K562 (cell line): Measurements from ENCODE around the gene TINCR. TPM values are rescaled to one million over a fixed set of nuclear protein-coding genes. Genes with fewer than 3 reads are reported as not detected.

ENCODE experiments used
- ATAC-seq: fragments of 200-7000 bp; cut with Tn5 transposase; 3 replicates; pipeline ENCODE4 v1.9.1; 2020; ENCODE audit warnings: moderate library complexity
- BruUV-seq: library from RNA; stranded (reverse); fragments of 400-500 nt; replicated peaks from 2 replicates; lab custom pipeline; 2021; lab: Mats Ljungman, UMichigan
- CTCF ChIA-PET: fragments of 300-600 bp; formaldehyde crosslinking; extraction: SDS; loops from one replicate; lab custom pipeline; 2021; ENCODE audit warnings: low intra/inter-chr PET ratio; lab: Yijun Ruan, JAX
- POLR2A ChIA-PET: fragments of 300-600, 350-650 bp; sonication (Branson Sonifier 250); formaldehyde crosslinking; extraction: SDS; loops from one replicate; lab custom pipeline; 2021; ENCODE audit warnings: antibody characterized with exemption, inconsistent platforms; lab: Yijun Ruan, JAX
- DNase-seq, 4 experiments: peaks; one replicate each; pipeline versions ENCODE4 v3.0.0 to v3.0.0-alpha.2; 2011 to 2018; ENCODE audit warnings: low spot score in 3 of 4, mixed read lengths in 3 of 4; ENCODE audit errors: extremely low read depth in 1 of 4
- FAIRE-seq: peaks from 2 replicates; lab custom pipeline; 2011; peaks lifted over from hg19 to GRCh38; lab: Jason Lieb, UNC
- H2AFZ ChIP-seq: 2 replicates; pipeline ENCODE4 v1.6.0; 2011; ENCODE audit warnings: low read depth, low read length, control low read depth, inconsistent platforms
- H3K27ac ChIP-seq: fragments of 200-600 bp; 3 replicates; pipeline ENCODE4 v1.8.0; 2011; ENCODE audit warnings: low read depth, mild to moderate bottlenecking, control low read depth, inconsistent platforms, low read length, moderate library complexity, mixed read lengths; ENCODE audit errors: extremely low read depth
- H3K27me3 ChIP-seq, 2 experiments: fragments of 300-600 bp in 1 of 2; 2 replicates in 1 of 2; 3 replicates in 1 of 2; pipeline versions ENCODE4 v1.6.0 to v1.8.0; 2011; ENCODE audit warnings: inconsistent platforms in 2 of 2, low read length in 2 of 2, mild to moderate bottlenecking in 1 of 2, mixed read lengths in 1 of 2, moderate library complexity in 1 of 2; ENCODE audit not compliant: control insufficient read depth in 2 of 2, insufficient read depth in 2 of 2
- H3K36me3 ChIP-seq: fragments of 300-600 bp; 3 replicates; pipeline ENCODE4 v1.8.0; 2011; ENCODE audit warnings: mild to moderate bottlenecking, low read length, inconsistent platforms; ENCODE audit not compliant: control insufficient read depth, insufficient read depth
- H3K4me1 ChIP-seq, 2 experiments: fragments of 200-600 bp in 1 of 2; replicated peaks in 1 of 2; 2 replicates in 1 of 2; 3 replicates in 1 of 2; pipeline versions ENCODE4 v1.5.1 to v1.8.0; 2011; ENCODE audit warnings: inconsistent platforms in 2 of 2, low read length in 2 of 2, mild to moderate bottlenecking in 1 of 2, mixed read lengths in 1 of 2, moderate library complexity in 1 of 2; ENCODE audit not compliant: control insufficient read depth in 2 of 2, insufficient read depth in 2 of 2
- H3K4me2 ChIP-seq: 2 replicates; pipeline ENCODE4 v1.6.1; 2011; ENCODE audit warnings: low read length, control low read depth, inconsistent platforms, mixed read lengths; ENCODE audit not compliant: insufficient read depth
- H3K4me3 ChIP-seq: fragments of 200-600 bp; sonication (generic), shearing (Covaris generic); 2 replicates; pipeline ENCODE4 v1.5.1; 2016; ENCODE audit warnings: control low read depth, inconsistent platforms
- H3K79me2 ChIP-seq: fragments of 200-600 bp; 3 replicates; pipeline ENCODE4 v1.8.0; 2011; ENCODE audit warnings: low read length, inconsistent platforms; ENCODE audit not compliant: control insufficient read depth, insufficient read depth
- H3K9ac ChIP-seq, 2 experiments: 2 replicates each; pipeline versions ENCODE4 v1.6.0 to v1.6.1; 2011; ENCODE audit warnings: low read depth in 2 of 2, low read length in 2 of 2, control low read depth in 1 of 2, inconsistent platforms in 1 of 2, mild to moderate bottlenecking in 1 of 2, mixed read lengths in 1 of 2; ENCODE audit not compliant: insufficient read depth in 1 of 2
- H3K9me1 ChIP-seq: one replicate; pipeline ENCODE4 v1.6.0; 2011; ENCODE audit warnings: inconsistent platforms, mild to moderate bottlenecking, low read length, moderate library complexity; ENCODE audit not compliant: control insufficient read depth, insufficient read depth
- H3K9me3 ChIP-seq: replicated peaks from 2 replicates; pipeline ENCODE4 v1.5.1; 2011; ENCODE audit warnings: low read depth, low read length, inconsistent platforms; ENCODE audit not compliant: control insufficient read depth, insufficient read depth
- H4K20me1 ChIP-seq: replicated peaks from 2 replicates; pipeline ENCODE4 v1.6.1; 2011; ENCODE audit warnings: low read length, inconsistent platforms, mixed read lengths; ENCODE audit not compliant: control insufficient read depth, insufficient read depth
- ETV5 ChIP-seq: sonication (generic); formaldehyde crosslinking; IDR thresholded peaks from 2 replicates; pipeline ENCODE4 v1.4.0; 2020; ENCODE audit warnings: low read depth, mild to moderate bottlenecking, missing genetic modification reagents
- HMG20A ChIP-seq: fragments of 450-650 bp; formaldehyde crosslinking; conservative IDR thresholded peaks from 2 replicates; pipeline ENCODE4 v1.4.0; 2020; ENCODE audit warnings: mild to moderate bottlenecking, mixed read lengths
- KDM1A ChIP-seq, 2 experiments: fragments of 450-650 bp; IDR thresholded peaks; 2 replicates each; pipeline ENCODE4 v1.6.1; 2016; ENCODE audit warnings: mild to moderate bottlenecking in 2 of 2
- MTA1 ChIP-seq: fragments of 450-650 bp; IDR thresholded peaks from 2 replicates; pipeline ENCODE4 v1.6.1; 2017; ENCODE audit warnings: borderline replicate concordance
- MXI1 ChIP-seq: IDR thresholded peaks from 2 replicates; pipeline ENCODE4 v1.6.1; 2011; ENCODE audit warnings: low read depth, mild to moderate bottlenecking, improper control_type of control experiment, low read length
- PCBP1 ChIP-seq: fragments of 200-400 bp; formaldehyde crosslinking; IDR thresholded peaks from 2 replicates; pipeline ENCODE4 v1.6.1; 2018; ENCODE audit warnings: mild to moderate bottlenecking, low read depth, low read length; ENCODE audit not compliant: poor library complexity, severe bottlenecking
- WGBS: fragments of 100-300 bp; shearing (Covaris generic); methylation state at CpG from one replicate; pipeline ENCODE4 v1.1.6; 2016; ENCODE audit warnings: low coverage, mixed read lengths; ENCODE audit not compliant: insufficient coverage; ENCODE audit errors: missing lambda C conversion rate; 5-methylcytosine and 5-hydroxymethylcytosine counted together
- in situ Hi-C: fragments of 300-500 bp; cut with MboI; formaldehyde crosslinking; loops from 4 replicates; pipeline ENCODE4 v1.15.0; 2018; ENCODE audit warnings: inconsistent platforms, mixed read lengths
- intact Hi-C: fragments of 100-400 bp; cut with micrococcal nuclease; formaldehyde crosslinking; loops from 2 replicates; pipeline ENCODE4 v1.14.2; 2022
- polyA plus RNA-seq, 8 experiments: library from polyadenylated mRNA; depleted of rRNA in 4 of 8; stranded (reverse) in 5 of 8; unstranded in 3 of 8; fragments of >200 nt; fragmentation: Nextera tagmentation in 2 of 8; fragmentation: Illumina TruSeq in 1 of 8; extraction: Ambion mirVana in 2 of 8; extraction: Trizol in 1 of 8; gene quantifications; 2 replicates each; pipeline versions ENCODE4 v1.2.1 to v1.2.3, GENCODE V29; 2011 to 2014; ENCODE audit warnings: inconsistent platforms in 1 of 8, missing spikeins in 1 of 8
- total RNA-seq, 7 experiments: library from RNA; depleted of rRNA in 6 of 7; stranded (reverse); fragments of >200 nt in 6 of 7; fragmentation: Illumina TruSeq in 2 of 7; extraction: Trizol in 2 of 7; gene quantifications; 2 replicates each; pipeline versions ENCODE4 v1.2.1 to v1.2.3, GENCODE V29; 2011 to 2021; ENCODE audit warnings: low replicate concordance in 1 of 7
- TF ChIP-seq, protein P1 (sequence below): fragments of 250-450 bp; sonication (Bioruptor Pico); IDR thresholded peaks from 2 replicates; pipeline ENCODE4 v1.5.0; 2020; ENCODE audit warnings: mild to moderate bottlenecking
- TF ChIP-seq, protein P2 (sequence below): fragments of 450-650 bp; formaldehyde crosslinking; IDR thresholded peaks from 2 replicates; pipeline ENCODE4 v1.4.0; 2022; ENCODE audit warnings: missing genetic modification characterization

The TINCR gene
- total and polyA plus RNA-seq, 9 of the 15 experiments (the other 6 are each of a cell fraction or from before 2014, with no cell fraction given) = 0.03 to 0.24 (median 0.09) TPM; not detected in 1

DNA sequence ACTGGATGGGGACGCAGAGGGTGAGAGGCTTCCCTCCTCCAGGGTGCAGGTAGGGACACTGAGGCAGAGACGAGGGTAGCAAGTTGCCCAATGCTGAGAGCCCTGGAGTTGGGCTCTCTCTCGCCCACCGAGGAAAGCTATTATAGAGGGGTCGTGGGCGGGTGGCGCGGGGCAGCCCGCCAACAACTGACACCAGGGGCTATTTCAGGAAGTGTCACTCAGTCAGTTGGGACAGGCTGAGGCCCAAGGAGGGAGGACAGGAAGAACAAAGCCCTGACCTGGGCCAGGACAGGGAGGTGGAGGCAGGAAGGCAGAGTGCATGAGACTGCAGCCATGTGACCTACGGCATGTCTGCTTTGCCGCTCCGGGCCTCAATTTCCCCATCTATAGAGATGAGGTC, 29.9 kb downstream of the TINCR start:
- FAIRE-seq = no peak
- no peak overlapping the region for H3K4me3 ChIP-seq
- ChIA-PET POLR2A (interaction anchor here (2.3 kb wide), 1 partner anchor 11 kb away, joined by 7 read pairs; no protein-coding TSS in a partner anchor), CTCF (no interaction called here)
- peaks cover 10% of the 10 kb centered on the region for H3K9me3 ChIP-seq
- peaks cover 0 to 17% of the 10 kb centered on the region in 2 experiments; a peak in 2 of 5 replicates for H3K4me1 ChIP-seq
- intact Hi-C loops (no loop called here), in situ Hi-C loops (no loop called here)
- 55% methylated on average over 12 of the region's 12 CpGs for WGBS
- no peak overlapping the region for H2AFZ ChIP-seq
- ATAC-seq = no peak
- no peak for DNase-seq
- H3K27ac ChIP-seq = no peak overlapping the region
- H3K4me2 ChIP-seq = no peak overlapping the region
- no peak for TF ChIP-seq ETV5 (CRISPR knock-in tag)
- TF ChIP-seq MTA1 = no peak
- TF ChIP-seq, protein P1, sequence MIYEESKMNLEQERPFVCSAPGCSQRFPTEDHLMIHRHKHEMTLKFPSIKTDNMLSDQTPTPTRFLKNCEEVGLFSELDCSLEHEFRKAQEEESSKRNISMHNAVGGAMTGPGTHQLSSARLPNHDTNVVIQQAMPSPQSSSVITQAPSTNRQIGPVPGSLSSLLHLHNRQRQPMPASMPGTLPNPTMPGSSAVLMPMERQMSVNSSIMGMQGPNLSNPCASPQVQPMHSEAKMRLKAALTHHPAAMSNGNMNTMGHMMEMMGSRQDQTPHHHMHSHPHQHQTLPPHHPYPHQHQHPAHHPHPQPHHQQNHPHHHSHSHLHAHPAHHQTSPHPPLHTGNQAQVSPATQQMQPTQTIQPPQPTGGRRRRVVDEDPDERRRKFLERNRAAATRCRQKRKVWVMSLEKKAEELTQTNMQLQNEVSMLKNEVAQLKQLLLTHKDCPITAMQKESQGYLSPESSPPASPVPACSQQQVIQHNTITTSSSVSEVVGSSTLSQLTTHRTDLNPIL = no peak
- no peak for TF ChIP-seq KDM1A (IDR thresholded peaks at IDR 0.05)
- TF ChIP-seq PCBP1 = no peak
- TF ChIP-seq HMG20A = no peak
- TF ChIP-seq, protein P2, sequence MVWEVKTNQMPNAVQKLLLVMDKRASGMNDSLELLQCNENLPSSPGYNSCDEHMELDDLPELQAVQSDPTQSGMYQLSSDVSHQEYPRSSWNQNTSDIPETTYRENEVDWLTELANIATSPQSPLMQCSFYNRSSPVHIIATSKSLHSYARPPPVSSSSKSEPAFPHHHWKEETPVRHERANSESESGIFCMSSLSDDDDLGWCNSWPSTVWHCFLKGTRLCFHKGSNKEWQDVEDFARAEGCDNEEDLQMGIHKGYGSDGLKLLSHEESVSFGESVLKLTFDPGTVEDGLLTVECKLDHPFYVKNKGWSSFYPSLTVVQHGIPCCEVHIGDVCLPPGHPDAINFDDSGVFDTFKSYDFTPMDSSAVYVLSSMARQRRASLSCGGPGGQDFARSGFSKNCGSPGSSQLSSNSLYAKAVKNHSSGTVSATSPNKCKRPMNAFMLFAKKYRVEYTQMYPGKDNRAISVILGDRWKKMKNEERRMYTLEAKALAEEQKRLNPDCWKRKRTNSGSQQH = no peak
- TF ChIP-seq MXI1 = no peak
- H3K36me3 ChIP-seq = no peaks in the 10 kb centered on the region
- no peaks in the 10 kb centered on the region for H3K79me2 ChIP-seq
- no peaks in the 10 kb centered on the region for H3K27me3 ChIP-seq
- no peak overlapping the region for H3K9ac ChIP-seq
- no peaks in the 10 kb centered on the region for H3K9me1 ChIP-seq
- BruUV-seq = no TSS peak
- no peaks in the 10 kb centered on the region for H4K20me1 ChIP-seq
